GM21367 (cell line): ENCODE measurements around the gene FGF19.

Experiments
- ATAC-seq: cut with Tn5 transposase; IDR thresholded peaks from one replicate; pipeline ENCODE4 v1.9.1; 2021; ENCODE audit not compliant: unreplicated experiment

FGF19 gene

DNA sequence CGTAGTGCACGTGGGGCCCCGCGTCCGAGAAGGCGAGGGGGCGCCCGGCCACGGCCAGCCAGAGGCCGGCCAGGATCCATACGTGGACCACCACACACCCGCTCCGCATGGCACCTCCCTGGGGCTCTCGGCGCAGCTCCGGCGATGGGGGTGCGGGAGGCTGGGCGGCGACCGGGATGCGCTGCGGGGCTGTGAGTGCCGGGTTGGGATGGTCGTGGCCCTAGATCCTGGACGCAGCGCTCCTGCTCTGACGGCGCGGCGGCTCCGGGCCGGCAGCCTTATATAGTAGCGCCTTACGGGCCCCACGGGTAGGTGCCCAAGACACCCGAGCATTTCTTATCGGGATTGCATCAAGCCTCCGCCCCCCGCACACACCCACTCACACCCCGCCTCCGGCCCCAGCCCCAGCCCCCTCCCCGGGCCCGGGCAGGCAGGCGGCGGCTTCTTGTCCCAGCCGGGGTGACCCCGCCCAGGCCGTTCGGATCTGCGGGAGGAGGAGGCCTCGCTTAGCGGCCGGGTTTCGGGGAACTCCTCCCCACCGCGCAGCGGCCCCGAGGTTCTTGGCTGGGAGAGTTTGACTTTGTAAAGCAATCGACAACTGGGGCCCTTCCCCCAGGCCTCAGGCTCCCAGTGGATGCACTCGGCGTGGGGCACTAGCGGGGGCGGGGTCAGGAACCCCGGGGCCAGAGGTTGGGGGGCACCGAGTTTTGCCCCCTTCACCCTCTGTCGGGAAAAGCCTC, at the start of gene FGF19:
TSS of gene FGF19 (minus strand) at position 255 of the 740 bp plus-strand sequence. CDS start at position 109, 146 bp downstream.
- ATAC-seq: no peak

DNA sequence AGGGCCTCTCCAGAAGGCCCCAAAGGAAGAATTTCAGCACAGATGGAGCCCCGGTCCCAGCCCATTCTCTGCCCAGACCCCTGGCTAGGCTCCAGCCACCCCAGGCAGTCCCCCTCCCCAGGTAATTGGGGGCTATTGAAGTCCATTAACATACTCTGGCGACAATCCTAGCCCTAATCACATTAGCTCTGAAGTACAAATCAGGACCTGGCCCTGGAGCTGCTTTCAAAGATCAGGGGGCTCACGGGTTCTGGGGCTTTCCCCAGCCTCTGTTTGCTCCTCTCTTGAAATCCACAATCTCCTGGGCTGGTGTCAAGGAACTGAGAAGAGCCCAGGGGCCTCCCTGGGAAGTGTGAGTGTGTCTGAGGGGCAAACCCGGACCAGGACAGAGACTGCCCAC, 49.1 kb upstream of the FGF19 start:
- ATAC-seq: no peak

DNA sequence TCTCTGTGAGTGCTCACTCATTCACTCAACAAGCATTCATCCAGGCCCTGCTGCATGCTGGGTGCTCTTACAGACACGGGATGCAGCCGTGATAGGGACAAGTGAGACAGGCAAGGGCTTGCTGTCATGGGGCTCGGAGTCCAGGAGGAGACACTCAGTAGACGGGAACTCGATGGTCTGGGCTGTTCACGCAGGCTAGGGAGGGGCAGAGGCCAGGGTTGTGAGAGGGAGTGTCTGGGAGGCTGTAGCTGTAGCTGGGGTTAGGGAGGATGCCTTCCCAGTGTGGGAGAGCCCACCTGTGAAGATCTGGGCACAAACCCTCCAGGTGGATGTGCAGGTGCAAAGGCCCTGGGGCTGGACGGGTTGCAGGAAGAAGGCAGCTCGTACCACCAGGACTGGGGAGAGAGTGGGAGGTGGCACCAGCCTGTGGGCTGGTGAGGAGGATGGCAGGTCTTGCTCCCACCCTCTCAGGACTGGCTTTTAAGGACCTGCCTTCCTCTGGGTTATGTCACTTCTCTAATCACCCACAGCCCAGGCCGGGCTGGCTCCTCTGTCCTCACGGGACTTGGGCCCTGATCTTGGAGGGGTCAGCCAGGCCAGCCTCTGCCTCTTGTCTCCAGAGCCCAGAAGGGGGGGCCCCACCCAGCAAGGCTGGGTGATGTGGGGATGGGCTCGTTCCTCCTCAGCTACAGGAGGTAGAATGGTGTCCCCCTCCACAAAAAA, 47.2 kb upstream of the FGF19 start:
- ATAC-seq: no peak

DNA sequence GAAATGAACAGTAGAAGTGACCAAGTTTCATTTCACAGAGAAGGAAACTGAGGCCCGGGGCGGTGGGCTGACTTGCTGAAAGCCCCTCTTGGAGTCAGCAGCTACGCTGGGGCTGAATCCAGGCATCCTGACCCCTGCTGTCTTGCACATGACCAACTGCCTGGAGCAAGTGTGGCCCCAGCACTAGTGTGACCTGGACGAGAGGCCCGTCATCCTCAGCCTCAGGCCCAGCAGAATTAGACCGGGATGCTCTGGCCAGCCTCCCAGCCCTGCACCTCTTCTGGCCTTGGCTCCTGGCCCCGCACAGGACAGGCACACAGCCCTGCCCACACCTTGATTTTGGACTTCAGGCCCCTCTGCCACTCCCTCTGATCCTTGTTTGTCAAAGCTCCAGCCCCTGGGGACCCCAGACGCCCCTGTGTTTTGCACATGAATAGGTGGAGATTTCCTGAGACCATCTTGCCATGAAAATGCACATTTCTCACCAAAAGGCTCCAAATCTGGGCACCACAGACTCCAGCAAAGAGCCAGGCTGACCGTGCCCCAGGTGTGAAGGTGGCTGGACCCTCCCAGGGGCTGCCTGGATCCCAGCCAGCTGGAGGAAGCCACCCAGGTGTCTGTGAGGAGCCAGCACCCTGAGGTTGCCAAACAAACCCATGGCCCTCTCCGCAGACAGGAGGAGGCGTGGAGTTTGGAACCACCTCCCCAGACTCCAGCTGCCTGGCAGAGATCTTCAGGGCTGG, 46.5 kb upstream of the FGF19 start:
- no peak for ATAC-seq

GRCh38 chr11:69748637-69749036, 44.8 kb upstream of the FGF19 start:
- ATAC-seq: no peak

DNA sequence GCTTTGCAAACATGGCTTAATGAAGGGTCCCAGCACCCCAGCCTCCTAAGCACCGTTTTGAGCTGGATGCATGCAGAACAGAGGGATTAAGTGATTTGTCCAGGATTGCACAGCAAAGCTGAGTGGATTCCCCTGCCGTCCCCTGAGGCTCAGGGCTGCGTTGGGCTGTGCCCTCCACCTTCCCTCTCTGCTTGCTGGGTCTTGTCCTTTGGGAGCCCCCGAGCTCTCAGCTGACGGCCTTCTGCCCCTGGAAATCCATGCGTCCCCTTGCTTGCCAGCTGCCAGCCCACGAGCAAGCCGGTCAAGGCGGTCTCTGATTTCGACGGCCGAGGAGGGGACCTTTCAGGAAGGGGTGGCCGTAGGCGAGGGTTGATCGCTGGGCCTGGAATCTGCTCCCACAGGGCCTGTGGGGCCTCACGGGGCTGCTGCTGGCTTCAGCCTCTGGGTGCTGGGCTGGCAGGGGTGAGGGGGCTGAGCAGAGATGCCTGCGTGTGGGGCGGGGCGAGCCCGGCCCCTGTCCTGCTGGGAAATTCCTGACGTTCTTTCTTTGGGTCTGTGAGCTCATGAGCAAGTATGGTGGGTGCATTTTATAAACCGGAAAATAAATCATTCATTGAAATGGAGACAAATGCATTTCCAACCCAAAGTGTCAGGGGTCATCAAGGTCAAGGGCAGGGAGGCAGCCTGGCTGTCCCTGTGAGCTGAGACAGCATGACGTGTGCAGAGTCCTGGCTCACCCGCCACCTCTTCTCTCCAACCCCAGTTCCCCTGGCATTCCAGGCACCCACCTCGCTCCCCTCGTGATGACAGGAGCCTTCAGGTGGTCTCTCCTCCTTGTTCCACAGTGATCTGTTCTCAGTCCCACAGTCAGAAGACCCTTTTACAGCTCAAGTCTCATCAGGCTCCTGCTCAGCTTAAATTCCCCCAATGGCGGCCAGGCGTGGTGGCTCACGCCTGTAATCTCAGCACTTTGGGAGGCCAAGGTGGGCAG, 43.2 kb upstream of the FGF19 start:
- ATAC-seq: no peak

- no peak for ATAC-seq
Observed at GRCh38 chr11:69746140-69746539, 42.3 kb upstream of the FGF19 start.

- ATAC-seq: no peak
Observed at GRCh38 chr11:69745201-69745600, 41.4 kb upstream of the FGF19 start.

DNA sequence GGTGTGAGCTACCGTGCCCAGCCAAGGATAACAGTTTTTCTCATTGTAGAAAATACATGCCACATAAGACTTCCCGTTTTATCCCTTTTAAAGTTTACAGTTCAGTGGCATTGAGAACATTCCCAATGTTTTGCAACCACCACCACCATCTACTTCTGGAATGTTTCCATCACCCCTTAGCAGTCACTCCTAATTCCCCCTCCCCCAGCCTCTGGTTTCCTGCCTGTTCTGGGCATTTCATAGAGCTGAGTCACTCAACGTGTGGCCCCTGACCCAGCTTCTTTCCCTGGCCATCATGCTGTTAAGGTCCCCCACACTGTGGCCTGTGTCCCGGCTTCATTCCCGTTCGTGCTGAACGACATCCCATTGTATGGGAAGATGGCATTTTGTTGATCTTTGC, 40.6 kb upstream of the FGF19 start:
- ATAC-seq: no peak

DNA sequence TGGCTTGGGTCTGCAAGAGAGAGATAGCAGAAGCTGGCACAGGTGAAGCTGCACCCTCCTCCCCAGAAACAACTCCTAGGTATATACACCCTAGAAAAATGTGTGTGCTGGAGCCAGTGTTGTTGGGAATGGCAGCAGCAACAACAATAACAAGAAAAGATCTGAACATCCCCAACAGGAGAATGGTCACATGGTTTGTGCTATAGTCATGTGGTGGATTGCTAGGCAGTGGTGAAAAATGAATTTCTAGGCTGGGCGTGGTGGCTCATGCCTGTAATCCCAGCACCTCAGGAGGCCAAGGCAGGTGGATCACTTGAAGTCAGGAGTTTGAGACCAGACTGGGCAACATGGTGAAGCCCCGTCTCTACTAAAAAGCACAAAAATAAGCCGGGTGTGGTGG, 31.0 kb upstream of the FGF19 start:
- no peak for ATAC-seq

DNA sequence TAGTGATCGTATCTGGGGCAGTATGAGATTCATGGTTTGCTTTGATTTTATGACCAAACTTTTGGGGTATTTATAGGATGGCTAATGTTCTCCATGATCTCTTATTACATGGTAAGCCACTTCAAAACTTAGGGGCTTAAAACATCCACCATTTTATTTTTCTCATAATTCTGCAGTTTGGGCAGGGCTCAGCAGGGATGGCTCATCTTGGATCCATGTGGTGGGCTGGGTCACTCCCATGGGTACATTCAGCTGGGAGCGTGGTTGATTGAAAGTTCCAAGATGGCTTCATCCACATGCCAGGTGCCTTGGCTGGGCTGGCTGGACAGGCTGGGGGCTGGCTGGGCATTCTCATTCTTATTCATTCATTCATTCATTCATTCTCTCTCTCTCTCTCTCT, 30.5 kb upstream of the FGF19 start:
- ATAC-seq: no peak

DNA sequence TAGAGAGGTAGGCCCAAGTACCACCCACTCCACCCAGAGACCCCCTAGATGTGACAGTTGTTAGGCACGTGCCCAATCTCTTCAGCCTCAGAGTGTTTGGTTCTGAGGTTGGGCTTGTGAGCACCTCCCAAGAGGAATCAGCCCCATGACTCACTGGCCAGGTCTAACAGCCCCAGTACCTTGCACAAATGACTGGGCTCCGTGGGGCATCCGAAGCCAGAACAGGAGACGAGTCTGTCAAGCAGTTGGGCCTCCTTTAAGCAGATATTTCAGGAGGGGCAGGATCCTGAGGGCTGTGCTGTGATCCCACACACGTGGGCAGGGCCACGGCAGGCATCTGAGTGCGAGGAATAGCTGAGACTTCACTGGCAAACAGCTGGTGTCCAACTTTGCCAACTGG, 29.1 kb upstream of the FGF19 start:
- ATAC-seq: no peak

- ATAC-seq: no peak
Observed at GRCh38 chr11:69731110-69731509, 27.3 kb upstream of the FGF19 start.

GRCh38 chr11:69730500-69730899, 26.7 kb upstream of the FGF19 start:
- ATAC-seq: no peak

DNA sequence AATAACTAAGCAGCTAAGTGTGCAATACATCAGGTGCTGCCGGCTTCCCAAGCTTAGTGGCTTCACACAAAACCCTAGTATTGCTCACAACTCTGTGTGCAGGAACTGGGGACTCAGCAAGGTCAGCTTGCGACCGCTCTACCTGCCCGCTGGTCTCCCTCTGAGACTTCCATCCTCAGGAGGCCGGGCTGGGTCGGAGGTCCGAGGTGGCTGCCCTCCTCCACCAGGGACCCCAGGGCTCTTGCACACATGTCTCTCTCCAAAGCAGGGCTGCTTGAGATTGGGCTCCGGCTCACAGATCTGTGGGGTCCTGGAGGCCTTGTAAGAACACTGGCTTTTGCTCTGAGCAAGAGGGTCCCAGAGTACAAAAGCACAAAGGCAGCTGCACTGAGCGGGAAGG, 25.4 kb upstream of the FGF19 start:
- ATAC-seq: no peak

GRCh38 chr11:69727266-69727665, 23.4 kb upstream of the FGF19 start:
- no peak for ATAC-seq

- no peak for ATAC-seq
Observed at GRCh38 chr11:69726481-69726880, 22.7 kb upstream of the FGF19 start.

GRCh38 chr11:69726019-69726418, 22.2 kb upstream of the FGF19 start:
- no peak for ATAC-seq

GRCh38 chr11:69721745-69722144, 17.9 kb upstream of the FGF19 start:
- ATAC-seq: no peak

- ATAC-seq: no peak
Observed at GRCh38 chr11:69721106-69721505, 17.3 kb upstream of the FGF19 start.

- no peak for ATAC-seq
Observed at GRCh38 chr11:69718912-69719311, 15.1 kb upstream of the FGF19 start.
